Measurements from ENCODE around the gene ETV7. TPM values are rescaled to one million over a fixed set of nuclear protein-coding genes. Genes with fewer than 3 reads are reported as not detected.

ETV7 gene
- total and polyA plus RNA-seq, 2 of the 13 experiments (the other 11 are each of a cell fraction or from before 2014, with no cell fraction given): not detected

- TF ChIP-seq ZNF501 (CRISPR knock-in tag; IDR thresholded peaks at IDR 0.05) (peak; percentile 97), ZNF569 (CRISPR knock-in tag; IDR thresholded peaks at IDR 0.05; ENCODE audit: borderline replicate concordance) (no peak), MYC (CRISPR knock-in tag; IDR thresholded peaks at IDR 0.05; ENCODE audit: borderline replicate concordance) (peak; percentile 47; the same call in 1 of the 2 replicates), ZNF142 (CRISPR knock-in tag; IDR thresholded peaks at IDR 0.05) (no peak), PHF20 (CRISPR knock-in tag; IDR thresholded peaks at IDR 0.05) (no peak), REL (CRISPR knock-in tag; conservative IDR thresholded peaks at IDR 0.05) (no peak), TAF1 (CRISPR knock-in tag; IDR thresholded peaks at IDR 0.05) (no peak), ZNF235 (CRISPR knock-in tag; IDR thresholded peaks at IDR 0.05; ENCODE audit: borderline replicate concordance) (no peak), ZNF749 (CRISPR knock-in tag; IDR thresholded peaks at IDR 0.05; ENCODE audit: borderline replicate concordance) (no peak), NFYB (CRISPR knock-in tag; IDR thresholded peaks at IDR 0.05) (no peak), PHF8 (CRISPR knock-in tag; IDR thresholded peaks at IDR 0.05) (no peak), ZNF382 (CRISPR knock-in tag; IDR thresholded peaks at IDR 0.05; ENCODE audit: borderline replicate concordance) (no peak), NFAT5 (CRISPR knock-in tag; IDR thresholded peaks at IDR 0.05) (no peak; the same call in 1 of the 2 replicates)
These were observed 46.6 kb downstream of the ETV7 start (continued) for GRCh38 chr6:36340618-36341454.
